Esophagus squamous epithelium (tissue), 5 donors: ENCODE results near the gene GRID2. TPM values are rescaled to one million over a fixed set of nuclear protein-coding genes. Genes with fewer than 3 reads are reported as not detected.

ENCODE experiments used
- DNase-seq: peaks from one replicate; lab custom pipeline; 2025; lab: John Stamatoyannopoulos, UW
- H3K27ac ChIP-seq, 4 donors: fragments of 200-600 bp; sonication (generic); one replicate each; pipeline ENCODE4 v1.5.1; 2016 to 2019; ENCODE audit warnings: mild to moderate bottlenecking in 1 of 4
- H3K27me3 ChIP-seq, 4 donors: fragments of 200-600 bp; sonication (generic); 1 replicate in 3 of 4; 2 replicates in 1 of 4; pipeline versions ENCODE4 v1.5.1 to v1.6.0; 2017 to 2021; ENCODE audit warnings: antibody characterized with exemption in 1 of 4
- H3K36me3 ChIP-seq, 3 donors: fragments of 200-600 bp; sonication (generic); one replicate each; pipeline ENCODE4 v1.5.1; 2016 to 2019
- H3K4me1 ChIP-seq, 3 donors: fragments of 200-600 bp; sonication (generic); one replicate each; pipeline ENCODE4 v1.5.1; 2017 to 2019
- H3K4me3 ChIP-seq, 4 donors: fragments of 200-600 bp; sonication (generic); 1 replicate in 3 of 4; 2 replicates in 1 of 4; pipeline ENCODE4 v1.5.1; 2016 to 2019; ENCODE audit warnings: mild to moderate bottlenecking in 2 of 4, moderate library complexity in 1 of 4
- H3K9me3 ChIP-seq, 3 donors: fragments of 200-600 bp; sonication (generic); one replicate each; pipeline ENCODE4 v1.5.1; 2016 to 2019
- POLR2A ChIP-seq, 4 donors: fragments of 450-650 bp; IDR thresholded peaks; one replicate each; pipeline ENCODE4 v1.6.1; 2017; ENCODE audit warnings: antibody characterized with exemption in 4 of 4, mild to moderate bottlenecking in 4 of 4, moderate library complexity in 3 of 4
- WGBS, 2 donors: methylation state at CpG; one replicate each; pipeline ENCODE4 v1.1.5; 2018; 5-methylcytosine and 5-hydroxymethylcytosine counted together
- intact Hi-C: fragments of 100-400 bp; cut with DNase I; formaldehyde crosslinking; loops from one replicate; pipeline ENCODE4 v1.15.0; 2022
- total RNA-seq, 4 donors: library from RNA; depleted of rRNA; stranded (reverse); fragments of >200 nt; gene quantifications; one replicate each; pipeline ENCODE4 v1.1.0, GENCODE V29; 2016
- TF ChIP-seq, protein P1 (sequence below), 6 experiments: fragments of 450-650 bp in 4 of 6; fragments of 200-600 bp in 2 of 6; sonication (generic) in 2 of 6; IDR thresholded peaks; one replicate each; pipeline ENCODE4 v1.5.1; 2016 to 2019; ENCODE audit warnings: antibody characterized with exemption in 6 of 6, mild to moderate bottlenecking in 4 of 6, moderate library complexity in 4 of 6
- donor health status: DM: yes; HTN: yes; CAD: no.

The GRID2 gene
- total RNA-seq, 4 donors from 2014 or later: not detected

- no peak for DNase-seq
- TF ChIP-seq, protein P1, sequence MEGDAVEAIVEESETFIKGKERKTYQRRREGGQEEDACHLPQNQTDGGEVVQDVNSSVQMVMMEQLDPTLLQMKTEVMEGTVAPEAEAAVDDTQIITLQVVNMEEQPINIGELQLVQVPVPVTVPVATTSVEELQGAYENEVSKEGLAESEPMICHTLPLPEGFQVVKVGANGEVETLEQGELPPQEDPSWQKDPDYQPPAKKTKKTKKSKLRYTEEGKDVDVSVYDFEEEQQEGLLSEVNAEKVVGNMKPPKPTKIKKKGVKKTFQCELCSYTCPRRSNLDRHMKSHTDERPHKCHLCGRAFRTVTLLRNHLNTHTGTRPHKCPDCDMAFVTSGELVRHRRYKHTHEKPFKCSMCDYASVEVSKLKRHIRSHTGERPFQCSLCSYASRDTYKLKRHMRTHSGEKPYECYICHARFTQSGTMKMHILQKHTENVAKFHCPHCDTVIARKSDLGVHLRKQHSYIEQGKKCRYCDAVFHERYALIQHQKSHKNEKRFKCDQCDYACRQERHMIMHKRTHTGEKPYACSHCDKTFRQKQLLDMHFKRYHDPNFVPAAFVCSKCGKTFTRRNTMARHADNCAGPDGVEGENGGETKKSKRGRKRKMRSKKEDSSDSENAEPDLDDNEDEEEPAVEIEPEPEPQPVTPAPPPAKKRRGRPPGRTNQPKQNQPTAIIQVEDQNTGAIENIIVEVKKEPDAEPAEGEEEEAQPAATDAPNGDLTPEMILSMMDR (IDR thresholded peaks at IDR 0.05): no peak
- no peak for TF ChIP-seq POLR2A (IDR thresholded peaks at IDR 0.05)
- Histone ChIP-seq H3K4me1 (peaks cover 0 to 7% (median 0%) of the 10 kb centered on the region in 3 donors), H3K27ac (no peak overlapping the region), H3K27me3 (no peaks in the 10 kb centered on the region), H3K9me3 (no peaks in the 10 kb centered on the region), H3K36me3 (no peaks in the 10 kb centered on the region), H3K4me3 (no peak overlapping the region)
- intact Hi-C loops: no loop called here
These were observed 558.7 kb downstream of the GRID2 start for GRCh38 chr4:92862509-92862908.

GRCh38 chr4:92864096-92864495, 560.3 kb downstream of the GRID2 start:
- Histone ChIP-seq H3K27me3 (no peaks in the 10 kb centered on the region), H3K9me3 (no peaks in the 10 kb centered on the region), H3K36me3 (no peaks in the 10 kb centered on the region), H3K4me1 (peaks cover 0 to 7% (median 0%) of the 10 kb centered on the region in 3 donors), H3K27ac (no peak overlapping the region), H3K4me3 (no peak overlapping the region)
- intact Hi-C loops: no loop called here
- no peak for DNase-seq
- TF ChIP-seq, protein P1 (IDR thresholded peaks at IDR 0.05): no peak
- no peak for TF ChIP-seq POLR2A (IDR thresholded peaks at IDR 0.05)
- 17 to 19% methylated on average over 1 of the region's 1 CpG for WGBS, 2 donors

DNA sequence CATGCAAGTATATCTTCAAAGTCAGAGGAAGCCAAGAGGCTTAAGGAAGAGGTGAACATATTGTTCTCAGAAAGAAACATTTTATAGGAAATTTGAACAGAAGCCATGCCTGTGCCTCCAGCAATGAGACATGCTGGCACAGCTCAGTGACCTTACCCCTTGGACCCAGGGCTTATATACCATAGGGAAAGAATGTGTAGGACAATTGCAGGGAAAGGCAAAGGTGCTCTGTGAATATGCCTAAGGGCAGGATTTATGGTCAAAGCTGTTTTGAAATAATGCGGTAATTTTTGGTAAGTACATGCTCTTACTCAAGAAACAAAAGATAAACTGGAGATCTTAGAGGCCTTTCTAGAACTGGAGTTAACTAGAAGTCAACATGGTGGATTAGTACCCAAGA, 568.8 kb downstream of the GRID2 start:
- no peak for TF ChIP-seq POLR2A (IDR thresholded peaks at IDR 0.05)
- TF ChIP-seq, protein P1 (IDR thresholded peaks at IDR 0.05): no peak
- intact Hi-C loops: no loop called here

GRCh38 chr4:92885632-92886031, 581.9 kb downstream of the GRID2 start:
- 13 to 15% methylated on average over 1 of the region's 1 CpG for WGBS, 2 donors
- no peak overlapping the region for H3K4me3 ChIP-seq
- no peak for DNase-seq

More for the DNA sequence above, 568.8 kb downstream of the GRID2 start:
- Histone ChIP-seq H3K4me1 (peaks cover 0 to 7% (median 0%) of the 10 kb centered on the region in 3 donors), H3K36me3 (no peaks in the 10 kb centered on the region), H3K9me3 (no peaks in the 10 kb centered on the region), H3K4me3 (no peak overlapping the region), H3K27me3 (no peaks in the 10 kb centered on the region), H3K27ac (no peak overlapping the region)
- no peak for DNase-seq
- WGBS, 2 donors: 50% methylated on average over 1 of the region's 1 CpG

GRCh38 chr4:92952426-92952825, 648.7 kb downstream of the GRID2 start:
- Histone ChIP-seq H3K4me1 (no peaks in the 10 kb centered on the region), H3K27ac (no peak overlapping the region), H3K9me3 (no peaks in the 10 kb centered on the region), H3K36me3 (no peaks in the 10 kb centered on the region), H3K27me3 (no peaks in the 10 kb centered on the region), H3K4me3 (no peak overlapping the region)
- intact Hi-C loops: no loop called here
- 64 to 78% methylated on average over 2 of the region's 2 CpGs for WGBS, 2 donors
- TF ChIP-seq, protein P1 (IDR thresholded peaks at IDR 0.05): no peak
- TF ChIP-seq POLR2A (IDR thresholded peaks at IDR 0.05): no peak
- no peak for DNase-seq

More at GRCh38 chr4:92885632-92886031, 581.9 kb downstream of the GRID2 start:
- no peaks in the 10 kb centered on the region for H3K36me3 ChIP-seq
- no peak overlapping the region for H3K27ac ChIP-seq
- intact Hi-C loops: no loop called here
- no peaks in the 10 kb centered on the region for H3K27me3 ChIP-seq
- no peaks in the 10 kb centered on the region for H3K9me3 ChIP-seq
- TF ChIP-seq, protein P1 (IDR thresholded peaks at IDR 0.05): no peak
- no peak for TF ChIP-seq POLR2A (IDR thresholded peaks at IDR 0.05)
- H3K4me1 ChIP-seq: peaks cover 0 to 18% (median 0%) of the 10 kb centered on the region in 3 donors
